Heart left ventricle (tissue), 13 donors: Measurements from ENCODE around the gene NDUFS4.

Source experiments
- CTCF ChIP-seq, 12 donors: fragments of 200-600 bp; sonication (generic) in 4 of 12; IDR thresholded peaks; one replicate each; pipeline versions ENCODE4 v1.5.0 to v1.8.0; 2018 to 2022; ENCODE audit warnings: antibody characterized with exemption in 12 of 12, mild to moderate bottlenecking in 5 of 12
- POLR2A ChIP-seq, 2 donors: fragments of 450-650 bp; IDR thresholded peaks; one replicate each; pipeline ENCODE4 v1.6.1; 2017; ENCODE audit warnings: antibody characterized with exemption in 2 of 2, mild to moderate bottlenecking in 2 of 2, moderate library complexity in 2 of 2
- donor health status: ischemic (EF 13 %, LVEDD 7.1; RV severe dilation, severe dysfunction).
- donor health status: DM: no; HTN: yes; CAD: no.
- donor health status: DM: no; HTN: no; CAD: no.
- donor health status: ischemic (EF 25% LVEDD 6.9; RV normal size, moderate dysfunction).
- donor health status: ischemic (EF 25% LVEDD 5.7; RV mildly dilated, moderate dysfunction).
- donor health status: ischemic (EF 35%, LVEDD 5.7; RV mildly dilated, moderate dysfunction).
- donor health status: nonischemic (EF 11% LVEDD 7.7; RV severe dilation, severe dysfunction).
- donor health status: DM: yes; HTN: yes; CAD: no.
- donor health status: PGD.
- donor health status: ischemic (EF 29% LVEDD 5.4; RV normal size, mild dysfunction).
- donor health status: nonischemic (EF 23%, LVEDD 6.1; RV moderate dilation, normal function).

GRCh38 chr5:53576674-53577073, 16.2 kb downstream of the NDUFS4 start:
- TF ChIP-seq POLR2A (IDR thresholded peaks at IDR 0.05) (no peak), CTCF (IDR thresholded peaks at IDR 0.05) (no peak)
